ENCODE measurements around the gene KCNMA1. TPM values are rescaled to one million over a fixed set of nuclear protein-coding genes. Genes with fewer than 3 reads are reported as not detected.

The KCNMA1 gene
- total RNA-seq, 2 donors from 2014 or later: 29.1 to 37.9 TPM

- intact Hi-C loops (cut with DNase I): no loop called here
- no peaks in the 10 kb centered on the region for H3K4me1 ChIP-seq (replicated peaks)
- no peak overlapping the region for H3K27ac ChIP-seq
- H3K4me3 ChIP-seq: no peak overlapping the region
- no peaks in the 10 kb centered on the region for H3K27me3 ChIP-seq (replicated peaks; ENCODE audit: insufficient read depth)
- TF ChIP-seq CTCF (IDR thresholded peaks at IDR 0.05) (no peak), POLR2A (IDR thresholded peaks at IDR 0.05) (no peak), POLR2AphosphoS5 (IDR thresholded peaks at IDR 0.05) (no peak)
- no peaks in the 10 kb centered on the region for H3K36me3 ChIP-seq
- no peak for DNase-seq (ENCODE audit: low spot score)
- 91% methylated on average over 3 of the region's 3 CpGs for WGBS
- no peaks in the 10 kb centered on the region for H3K9me3 ChIP-seq
Measured at GRCh38 chr10:77561991-77562390, 75.6 kb downstream of the KCNMA1 start.

GRCh38 chr10:77560471-77560870, 77.1 kb downstream of the KCNMA1 start:
- WGBS: 91% methylated on average over 1 of the region's 1 CpG
- H3K9me3 ChIP-seq: no peaks in the 10 kb centered on the region
- no peak overlapping the region for H3K4me3 ChIP-seq
- peaks cover 4% of the 10 kb centered on the region for H3K4me1 ChIP-seq (replicated peaks)
- H3K27me3 ChIP-seq (replicated peaks; ENCODE audit: insufficient read depth): no peaks in the 10 kb centered on the region
- H3K36me3 ChIP-seq: no peaks in the 10 kb centered on the region
- no peak for DNase-seq (ENCODE audit: low spot score)
- no peak for TF ChIP-seq POLR2A (IDR thresholded peaks at IDR 0.05)
- TF ChIP-seq CTCF (IDR thresholded peaks at IDR 0.05): no peak
- no peak for TF ChIP-seq POLR2AphosphoS5 (IDR thresholded peaks at IDR 0.05)
- intact Hi-C loops (cut with DNase I): no loop called here
- H3K27ac ChIP-seq: no peak overlapping the region

GRCh38 chr10:77560052-77560451, 77.6 kb downstream of the KCNMA1 start:
- intact Hi-C loops (cut with DNase I): no loop called here
- no peaks in the 10 kb centered on the region for H3K36me3 ChIP-seq
- no peaks in the 10 kb centered on the region for H3K9me3 ChIP-seq
- WGBS: 64% methylated on average over 3 of the region's 3 CpGs
- no peak overlapping the region for H3K27ac ChIP-seq
- no peak for DNase-seq (ENCODE audit: low spot score)
- TF ChIP-seq CTCF (IDR thresholded peaks at IDR 0.05) (no peak), POLR2A (IDR thresholded peaks at IDR 0.05) (no peak), POLR2AphosphoS5 (IDR thresholded peaks at IDR 0.05) (no peak)
- no peak overlapping the region for H3K4me3 ChIP-seq
- H3K27me3 ChIP-seq (replicated peaks; ENCODE audit: insufficient read depth): no peaks in the 10 kb centered on the region
- H3K4me1 ChIP-seq (replicated peaks): peaks cover 4% of the 10 kb centered on the region

GRCh38 chr10:77556990-77557601, 80.5 kb downstream of the KCNMA1 start:
- peaks cover 2% of the 10 kb centered on the region for H3K27me3 ChIP-seq (replicated peaks; ENCODE audit: insufficient read depth)
- no peaks in the 10 kb centered on the region for H3K36me3 ChIP-seq
- TF ChIP-seq POLR2AphosphoS5 (IDR thresholded peaks at IDR 0.05) (peak; percentile 80), POLR2A (IDR thresholded peaks at IDR 0.05) (no peak), CTCF (IDR thresholded peaks at IDR 0.05) (no peak)
- H3K4me3 ChIP-seq: no peak overlapping the region
- H3K9me3 ChIP-seq: no peaks in the 10 kb centered on the region
- peak; percentile 44 for DNase-seq (ENCODE audit: low spot score)
- intact Hi-C loops (cut with DNase I): no loop called here
- no peak overlapping the region for H3K27ac ChIP-seq
- 47% methylated on average over 1 of the region's 1 CpG for WGBS
- H3K4me1 ChIP-seq (replicated peaks): peaks cover 4% of the 10 kb centered on the region

- Histone ChIP-seq H3K27ac (peak overlapping the region; percentile 50 to 62), H3K4me1 (replicated peaks) (peaks cover 4% of the 10 kb centered on the region), H3K9me3 (no peaks in the 10 kb centered on the region), H3K36me3 (no peaks in the 10 kb centered on the region), H3K4me3 (no peak overlapping the region), H3K27me3 (replicated peaks; ENCODE audit: insufficient read depth) (peaks cover 2% of the 10 kb centered on the region)
- DNase-seq (ENCODE audit: low spot score): no peak
- 59% methylated on average over 4 of the region's 4 CpGs for WGBS
- intact Hi-C loops (cut with DNase I): no loop called here
- TF ChIP-seq POLR2A (IDR thresholded peaks at IDR 0.05) (no peak), POLR2AphosphoS5 (IDR thresholded peaks at IDR 0.05) (peak; percentile 63)
Measured at GRCh38 chr10:77555591-77556212, 81.9 kb downstream of the KCNMA1 start.
